B cell (primary cell): ENCODE data around the gene LYZL6. TPM values are rescaled to one million over a fixed set of nuclear protein-coding genes. Genes with fewer than 3 reads are reported as not detected.

Source experiments
- ATAC-seq: fragments of 200-7000 bp; cut with Tn5 transposase; one replicate; pipeline ENCODE4 v1.10.0; 2021; ENCODE audit warnings: low read depth, mild to moderate bottlenecking, moderate number of reproducible peaks, moderate library complexity
- CTCF ChIA-PET: fragments of 350-600 bp; sonication (Branson Sonifier 250); formaldehyde crosslinking; loops from one replicate; lab custom pipeline; 2021; ENCODE audit warnings: antibody characterized with exemption, inconsistent platforms; lab: Charles Lee
- POLR2A ChIA-PET: fragments of 350-600 bp; sonication (Branson Sonifier 250); formaldehyde crosslinking; loops from one replicate; lab custom pipeline; 2021; ENCODE audit warnings: antibody characterized with exemption; lab: Charles Lee
- DNase-seq: peaks from one replicate; pipeline ENCODE4 v3.0.0; 2013
- H2AFZ ChIP-seq: 2 replicates; pipeline ENCODE4 v1.6.1; 2012; ENCODE audit warnings: mild to moderate bottlenecking, low read depth, low read length; ENCODE audit not compliant: insufficient read depth, poor library complexity, severe bottlenecking
- H3K27ac ChIP-seq, 2 donors: 1 replicate in 1 of 2; 2 replicates in 1 of 2; pipeline ENCODE4 v1.5.1; 2012 to 2013; ENCODE audit warnings: low read length in 2 of 2, mild to moderate bottlenecking in 2 of 2, moderate library complexity in 1 of 2
- H3K27me3 ChIP-seq, 4 experiments: fragments of 200-600 bp in 1 of 4; sonication (generic) in 1 of 4; replicated peaks in 1 of 4; 1 replicate in 2 of 4; 2 replicates in 2 of 4; pipeline versions ENCODE4 v1.6.1 to v1.7.0; 2013 to 2016; ENCODE audit warnings: low read length in 3 of 4, mild to moderate bottlenecking in 2 of 4, mixed read lengths in 1 of 4, moderate library complexity in 1 of 4; ENCODE audit not compliant: insufficient read depth in 4 of 4, control insufficient read depth in 3 of 4; ENCODE audit errors: control extremely low read depth in 1 of 4
- H3K36me3 ChIP-seq, 2 experiments: replicated peaks in 1 of 2; 1 replicate in 1 of 2; 2 replicates in 1 of 2; pipeline versions ENCODE4 v1.6.1 to v1.7.1; 2013; ENCODE audit warnings: low read length in 1 of 2; ENCODE audit not compliant: insufficient read depth in 2 of 2, control insufficient read depth in 1 of 2; ENCODE audit errors: control extremely low read depth in 1 of 2, extremely low read depth in 1 of 2
- H3K4me1 ChIP-seq, 2 donors: fragments of 200-600 bp in 1 of 2; sonication (generic) in 1 of 2; 1 replicate in 1 of 2; 2 replicates in 1 of 2; pipeline versions ENCODE4 v1.5.1 to v1.6.1; 2013 to 2017; ENCODE audit warnings: low read length in 2 of 2; ENCODE audit not compliant: control insufficient read depth in 2 of 2, insufficient read depth in 2 of 2
- H3K4me2 ChIP-seq: replicated peaks from 2 replicates; pipeline ENCODE3; 2012; ENCODE audit warnings: mild to moderate bottlenecking, low read depth, low read length; ENCODE audit not compliant: poor library complexity, severe bottlenecking
- H3K4me3 ChIP-seq, 5 experiments: fragments of 200-600 bp in 1 of 5; sonication (generic) in 1 of 5; 1 replicate in 3 of 5; 2 replicates in 2 of 5; pipeline versions ENCODE4 v1.5.1 to v1.7.0; 2011 to 2016; ENCODE audit warnings: low read length in 4 of 5, mild to moderate bottlenecking in 4 of 5, low read depth in 2 of 5, control low read depth in 1 of 5, moderate library complexity in 1 of 5; ENCODE audit not compliant: insufficient read depth in 1 of 5; ENCODE audit errors: control extremely low read depth in 1 of 5, extremely low read depth in 1 of 5
- H3K79me2 ChIP-seq: fragments of 200-600 bp; sonication (generic); one replicate; pipeline ENCODE4 v1.6.0; 2016; ENCODE audit warnings: low read length; ENCODE audit not compliant: control insufficient read depth, insufficient read depth
- H3K9ac ChIP-seq: fragments of 200-600 bp; sonication (generic); 2 replicates; pipeline ENCODE4 v1.6.1; 2017; ENCODE audit warnings: mild to moderate bottlenecking, low read length, moderate library complexity
- H3K9me3 ChIP-seq, 3 donors: one replicate each; pipeline versions ENCODE4 v1.6.1 to v1.7.1; 2013; ENCODE audit warnings: low read length in 2 of 3; ENCODE audit not compliant: control insufficient read depth in 2 of 3, insufficient read depth in 1 of 3; ENCODE audit errors: control extremely low read depth in 1 of 3
- H4K20me1 ChIP-seq: 2 replicates; pipeline ENCODE4 v1.6.0; 2012; ENCODE audit warnings: mild to moderate bottlenecking, low read length; ENCODE audit not compliant: insufficient read depth, control insufficient read depth, poor library complexity, severe bottlenecking
- H3K27ac Mint-ChIP-seq: one replicate; pipeline ENCODE4 v1.8.0; 2021; ENCODE audit warnings: mixed read lengths
- H3K27me3 Mint-ChIP-seq: one replicate; pipeline ENCODE4 v1.8.0; 2021; ENCODE audit warnings: mixed read lengths
- H3K4me1 Mint-ChIP-seq: one replicate; pipeline ENCODE4 v1.8.0; 2021; ENCODE audit warnings: mixed read lengths
- H3K4me3 Mint-ChIP-seq: one replicate; pipeline ENCODE4 v1.8.0; 2021; ENCODE audit warnings: mixed read lengths
- H3K9me3 Mint-ChIP-seq: one replicate; pipeline ENCODE4 v1.8.0; 2022; ENCODE audit warnings: mixed read lengths; ENCODE audit not compliant: insufficient read depth
- EZH2 ChIP-seq: IDR thresholded peaks from 2 replicates; pipeline ENCODE4 v1.6.1; 2012; ENCODE audit warnings: borderline replicate concordance, low read depth, mild to moderate bottlenecking, moderate library complexity, low read length; ENCODE audit not compliant: insufficient read depth, poor library complexity, severe bottlenecking
- WGBS: methylation state at CpG from one replicate; pipeline ENCODE4 v1.1.5; 2013; ENCODE audit warnings: missing lambda C conversion rate; ENCODE audit not compliant: insufficient coverage; 5-methylcytosine and 5-hydroxymethylcytosine counted together
- intact Hi-C: fragments of 100-400 bp; cut with micrococcal nuclease; formaldehyde crosslinking; loops from one replicate; pipeline ENCODE4 v1.10.0; 2022
- polyA plus RNA-seq: library from polyadenylated mRNA; depleted of rRNA; stranded (reverse); fragments of >200 nt; gene quantifications from 2 replicates; pipeline ENCODE4 v1.2.3, GENCODE V29; 2012
- total RNA-seq, 2 donors: library from RNA; stranded (reverse); fragments of 120-200 nt in 1 of 2; gene quantifications; 1 replicate in 1 of 2; 2 replicates in 1 of 2; pipeline versions ENCODE4 v1.2.3 to v1.2.4, GENCODE V29; 2013 to 2022
- TF ChIP-seq, protein P1 (sequence below): fragments of 200-600 bp; IDR thresholded peaks from one replicate; pipeline ENCODE4 v1.8.0; 2022; ENCODE audit warnings: antibody characterized with exemption, mild to moderate bottlenecking

Gene LYZL6
- total and polyA plus RNA-seq, 2 donors (not counting 1 experiment from before 2014, with no cell fraction given): not detected

DNA sequence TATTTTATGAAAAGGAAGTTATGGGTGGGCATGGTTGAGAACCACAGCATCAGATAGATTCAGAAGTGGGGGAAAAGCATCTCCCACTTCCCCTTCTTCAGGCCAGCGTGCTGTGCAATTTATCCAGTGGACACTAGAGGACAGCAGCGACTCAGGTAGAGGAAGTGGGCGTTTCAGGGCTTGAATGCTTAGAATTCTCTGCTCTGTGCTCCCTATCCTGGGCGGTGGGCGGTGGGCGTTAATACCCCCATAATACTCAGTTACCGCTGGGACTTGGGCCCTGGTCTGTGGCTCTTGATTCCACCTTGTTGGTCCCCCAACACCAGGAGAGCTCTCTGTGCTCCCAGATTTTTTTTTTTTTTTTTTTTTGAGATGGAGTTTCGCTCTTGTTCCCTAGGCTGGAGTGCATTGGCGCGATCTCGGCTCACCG, 3.7 kb upstream of the LYZL6 start:
- H3K4me1 ChIP-seq: peaks cover 0 to 4% of the 10 kb centered on the region in 2 donors
- no peaks in the 10 kb centered on the region for H3K36me3 ChIP-seq
- no peak overlapping the region for H2AFZ ChIP-seq
- no peak overlapping the region for H3K27ac ChIP-seq
- DNase-seq: peak; percentile 74
- Mint-ChIP-seq H3K4me1 (peaks cover 2% of the 10 kb centered on the region), H3K4me3 (no peak overlapping the region), H3K9me3 (no peaks in the 10 kb centered on the region), H3K27ac (no peak overlapping the region), H3K27me3 (peaks cover 7% of the 10 kb centered on the region)
- H3K27me3 ChIP-seq: no peaks in the 10 kb centered on the region
- H3K4me3 ChIP-seq: no peak overlapping the region
- ChIA-PET CTCF (interaction anchor here (0.6 to 1.5 kb wide), 4 partner anchors 9 to 828 kb away, joined by 3 to 15 read pairs (median 4); no protein-coding TSS in a partner anchor), POLR2A (no interaction called here)
- ATAC-seq: peak; percentile 91
- no peaks in the 10 kb centered on the region for H3K9me3 ChIP-seq
- H3K79me2 ChIP-seq: no peaks in the 10 kb centered on the region
- peak overlapping the region; percentile 34 for H3K4me2 ChIP-seq
- WGBS: 2% methylated on average over 6 of the region's 12 CpGs
- no peak for TF ChIP-seq EZH2
- TF ChIP-seq, protein P1, sequence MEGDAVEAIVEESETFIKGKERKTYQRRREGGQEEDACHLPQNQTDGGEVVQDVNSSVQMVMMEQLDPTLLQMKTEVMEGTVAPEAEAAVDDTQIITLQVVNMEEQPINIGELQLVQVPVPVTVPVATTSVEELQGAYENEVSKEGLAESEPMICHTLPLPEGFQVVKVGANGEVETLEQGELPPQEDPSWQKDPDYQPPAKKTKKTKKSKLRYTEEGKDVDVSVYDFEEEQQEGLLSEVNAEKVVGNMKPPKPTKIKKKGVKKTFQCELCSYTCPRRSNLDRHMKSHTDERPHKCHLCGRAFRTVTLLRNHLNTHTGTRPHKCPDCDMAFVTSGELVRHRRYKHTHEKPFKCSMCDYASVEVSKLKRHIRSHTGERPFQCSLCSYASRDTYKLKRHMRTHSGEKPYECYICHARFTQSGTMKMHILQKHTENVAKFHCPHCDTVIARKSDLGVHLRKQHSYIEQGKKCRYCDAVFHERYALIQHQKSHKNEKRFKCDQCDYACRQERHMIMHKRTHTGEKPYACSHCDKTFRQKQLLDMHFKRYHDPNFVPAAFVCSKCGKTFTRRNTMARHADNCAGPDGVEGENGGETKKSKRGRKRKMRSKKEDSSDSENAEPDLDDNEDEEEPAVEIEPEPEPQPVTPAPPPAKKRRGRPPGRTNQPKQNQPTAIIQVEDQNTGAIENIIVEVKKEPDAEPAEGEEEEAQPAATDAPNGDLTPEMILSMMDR: peak; percentile 74
- no peaks in the 10 kb centered on the region for H4K20me1 ChIP-seq
- no peak overlapping the region for H3K9ac ChIP-seq
- intact Hi-C loops: no loop called here

DNA sequence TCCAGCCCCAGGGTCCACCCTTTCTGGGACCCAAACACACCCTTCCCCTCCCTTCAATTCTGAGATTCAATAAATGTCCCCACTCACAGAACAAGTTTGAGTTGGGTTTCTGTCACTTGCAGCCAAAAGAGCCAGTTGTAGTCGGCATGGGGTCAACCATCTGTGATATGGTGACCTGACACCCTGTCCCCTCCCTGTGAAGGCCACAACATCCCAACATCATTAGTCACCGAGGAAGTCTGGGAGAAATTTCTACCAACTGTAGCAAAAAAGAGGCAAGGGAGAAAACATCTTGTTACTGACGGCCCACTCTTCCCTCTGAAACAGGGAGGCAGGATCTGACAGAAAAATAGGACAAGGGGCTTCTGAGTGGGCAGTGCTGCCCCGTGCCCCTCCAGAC, 638 bp upstream of the LYZL6 start:
- intact Hi-C loops: no loop called here
- H3K9me3 Mint-ChIP-seq: no peaks in the 10 kb centered on the region
- H3K27me3 Mint-ChIP-seq: peaks cover 9% of the 10 kb centered on the region
- no peaks in the 10 kb centered on the region for H3K79me2 ChIP-seq
- H3K4me1 ChIP-seq: peaks cover 0 to 4% of the 10 kb centered on the region in 2 donors
- no peak overlapping the region for H3K27ac ChIP-seq
- no peak for DNase-seq
- no peak overlapping the region for H3K4me2 ChIP-seq
- TF ChIP-seq EZH2: no peak
- TF ChIP-seq, protein P1: no peak
- ATAC-seq: no peak
- 71% methylated on average over 1 of the region's 4 CpGs for WGBS
- no peaks in the 10 kb centered on the region for H3K9me3 ChIP-seq
- no peak overlapping the region for H2AFZ ChIP-seq
- no peak overlapping the region for H3K4me3 Mint-ChIP-seq
- POLR2A ChIA-PET: no interaction called here
- no peaks in the 10 kb centered on the region for H4K20me1 ChIP-seq
- H3K4me3 ChIP-seq: no peak overlapping the region
- H3K9ac ChIP-seq: no peak overlapping the region
- CTCF ChIA-PET: interaction anchor here (0.8 kb wide), 1 partner anchor 25 kb away, joined by 3 read pairs; no protein-coding TSS in a partner anchor
- no peaks in the 10 kb centered on the region for H3K27me3 ChIP-seq
- peaks cover 2% of the 10 kb centered on the region for H3K4me1 Mint-ChIP-seq
- H3K36me3 ChIP-seq: no peaks in the 10 kb centered on the region
- no peak overlapping the region for H3K27ac Mint-ChIP-seq
